OCI-LY7 (cell line): Measurements from ENCODE around the gene DIPK1A. TPM values are rescaled to one million over a fixed set of nuclear protein-coding genes. Genes with fewer than 3 reads are reported as not detected.

Source experiments
- BruUV-seq: library from RNA; stranded (reverse); fragments of 400-500 nt; replicated peaks from 2 replicates; lab custom pipeline; 2021; lab: Mats Ljungman, UMichigan
- CTCF ChIA-PET: fragments of 300-600 bp; sonication (Branson Sonifier 250); formaldehyde crosslinking; loops from one replicate; lab custom pipeline; 2022; ENCODE audit warnings: antibody characterized with exemption; ENCODE audit not compliant: unreplicated experiment; lab: Charles Lee
- POLR2A ChIA-PET: fragments of 300-600 bp; sonication (Branson Sonifier 250); formaldehyde crosslinking; loops from one replicate; lab custom pipeline; 2022; ENCODE audit warnings: antibody characterized with exemption; lab: Charles Lee
- DNase-seq: peaks from one replicate; pipeline ENCODE4 v3.0.0-alpha.2; 2015; ENCODE audit warnings: low spot score
- H2AFZ ChIP-seq: fragments of 200-600 bp; sonication (generic), shearing (Covaris generic); 2 replicates; pipeline ENCODE4 v1.6.1; 2014; ENCODE audit warnings: mild to moderate bottlenecking, antibody characterized with exemption, low read length, moderate library complexity
- H3K27ac ChIP-seq: fragments of 200-600 bp; sonication (generic); 2 replicates; pipeline ENCODE4 v1.5.1; 2014; ENCODE audit warnings: mixed run types, low read depth, mild to moderate bottlenecking, moderate library complexity, low read length, inconsistent platforms; ENCODE audit not compliant: poor library complexity, severe bottlenecking
- H3K36me3 ChIP-seq: fragments of 200-600 bp; sonication (generic); 2 replicates; pipeline ENCODE4 v1.6.1; 2014; ENCODE audit warnings: mild to moderate bottlenecking, antibody characterized with exemption, low read length, moderate library complexity, mixed read lengths; ENCODE audit not compliant: insufficient read depth
- H3K4me1 ChIP-seq: fragments of 200-600 bp; sonication (generic); 2 replicates; pipeline ENCODE4 v1.5.1; 2014; ENCODE audit warnings: mild to moderate bottlenecking, low read length; ENCODE audit not compliant: insufficient read depth, poor library complexity, severe bottlenecking
- H3K4me2 ChIP-seq: fragments of 200-600 bp; sonication (generic); 2 replicates; pipeline ENCODE4 v1.6.1; 2014; ENCODE audit warnings: mild to moderate bottlenecking, low read length
- H3K4me3 ChIP-seq: fragments of 200-600 bp; sonication (generic); 2 replicates; pipeline ENCODE4 v1.5.1; 2014; ENCODE audit warnings: mild to moderate bottlenecking, low read depth, low read length; ENCODE audit not compliant: poor library complexity, severe bottlenecking
- H3K79me2 ChIP-seq: fragments of 200-600 bp; sonication (generic); 2 replicates; pipeline ENCODE4 v1.6.1; 2016; ENCODE audit warnings: low read depth, mild to moderate bottlenecking, low read length, moderate library complexity, mixed read lengths; ENCODE audit not compliant: insufficient read depth
- H3K9me2 ChIP-seq: fragments of 200-600 bp; sonication (generic); 2 replicates; pipeline ENCODE4 v1.6.1; 2016; ENCODE audit warnings: mild to moderate bottlenecking, low read length, mixed read lengths; ENCODE audit not compliant: insufficient read depth
- H3K9me3 ChIP-seq: fragments of 200-600 bp; sonication (generic); 2 replicates; pipeline ENCODE4 v1.6.1; 2014; ENCODE audit warnings: mild to moderate bottlenecking, mixed run types, low read length, mixed read lengths
- H4K20me1 ChIP-seq: fragments of 200-600 bp; sonication (generic); 2 replicates; pipeline ENCODE4 v1.6.1; 2014; ENCODE audit warnings: mild to moderate bottlenecking, antibody characterized with exemption, low read length, moderate library complexity, mixed read lengths; ENCODE audit not compliant: insufficient read depth
- EZH2phosphoT487 ChIP-seq: fragments of 200-600 bp; sonication (generic); IDR thresholded peaks from 2 replicates; pipeline ENCODE4 v1.6.1; 2018; ENCODE audit warnings: low read depth, borderline replicate concordance, mild to moderate bottlenecking, mixed run types, antibody characterized with exemption, low read length, moderate library complexity, mixed read lengths
- intact Hi-C: fragments of 100-400 bp; cut with micrococcal nuclease; formaldehyde crosslinking; loops from one replicate; pipeline ENCODE4 v1.10.0; 2022; ENCODE audit not compliant: unreplicated experiment
- total RNA-seq, 2 experiments: library from RNA; depleted of rRNA in 1 of 2; stranded (reverse); fragments of >200 nt in 1 of 2; shearing (Covaris generic) in 1 of 2; gene quantifications; 2 replicates each; pipeline ENCODE4 v1.2.3, GENCODE V29; 2014 to 2022
- TF ChIP-seq, protein P1 (sequence below): fragments of 200-600 bp; sonication (generic); conservative IDR thresholded peaks from 2 replicates; pipeline ENCODE4 v1.5.1; 2014; ENCODE audit warnings: mild to moderate bottlenecking, antibody characterized with exemption, low read length, moderate library complexity, mixed read lengths

DIPK1A gene
- total RNA-seq, 2 experiments from 2014 or later: 13.0 to 25.4 TPM

DNA sequence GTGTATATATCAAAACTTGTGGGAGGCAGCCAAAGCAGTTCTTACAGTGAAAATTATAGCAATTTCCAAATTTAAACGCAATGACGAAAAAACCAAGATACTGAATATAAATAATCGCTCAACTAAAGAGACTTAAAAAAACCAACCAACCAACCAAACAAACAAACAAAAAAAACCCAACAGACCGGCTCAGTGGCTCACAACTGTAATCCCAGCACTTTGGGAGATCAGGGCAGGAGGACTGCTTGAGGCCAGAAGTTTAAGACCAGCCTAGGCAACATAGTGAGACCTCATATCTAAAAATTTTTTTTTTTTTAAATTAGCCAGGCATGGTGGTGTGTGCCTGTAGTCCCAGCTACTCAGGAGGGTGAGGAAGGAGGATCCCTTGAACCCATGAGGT lies 106.0 kb downstream of the DIPK1A start:
- H3K27ac ChIP-seq: no peak overlapping the region
- no peaks in the 10 kb centered on the region for H4K20me1 ChIP-seq
- ChIA-PET POLR2A (interaction anchor here (0.6 to 1.1 kb wide), 3 partner anchors 15 to 222 kb away, joined by 3 to 6 read pairs (median 4); no protein-coding TSS in a partner anchor), CTCF (no interaction called here)
- H3K79me2 ChIP-seq: peaks cover 56% of the 10 kb centered on the region
- DNase-seq: no peak
- no peaks in the 10 kb centered on the region for H3K9me2 ChIP-seq
- BruUV-seq: no TSS peak
- no peak overlapping the region for H3K4me3 ChIP-seq
- intact Hi-C loops: no loop called here
- peaks cover 31% of the 10 kb centered on the region for H3K4me1 ChIP-seq
- H2AFZ ChIP-seq: no peak overlapping the region
- H3K4me2 ChIP-seq: no peak overlapping the region
- peaks cover 37% of the 10 kb centered on the region for H3K36me3 ChIP-seq
- no peaks in the 10 kb centered on the region for H3K9me3 ChIP-seq
- TF ChIP-seq, protein P1, sequence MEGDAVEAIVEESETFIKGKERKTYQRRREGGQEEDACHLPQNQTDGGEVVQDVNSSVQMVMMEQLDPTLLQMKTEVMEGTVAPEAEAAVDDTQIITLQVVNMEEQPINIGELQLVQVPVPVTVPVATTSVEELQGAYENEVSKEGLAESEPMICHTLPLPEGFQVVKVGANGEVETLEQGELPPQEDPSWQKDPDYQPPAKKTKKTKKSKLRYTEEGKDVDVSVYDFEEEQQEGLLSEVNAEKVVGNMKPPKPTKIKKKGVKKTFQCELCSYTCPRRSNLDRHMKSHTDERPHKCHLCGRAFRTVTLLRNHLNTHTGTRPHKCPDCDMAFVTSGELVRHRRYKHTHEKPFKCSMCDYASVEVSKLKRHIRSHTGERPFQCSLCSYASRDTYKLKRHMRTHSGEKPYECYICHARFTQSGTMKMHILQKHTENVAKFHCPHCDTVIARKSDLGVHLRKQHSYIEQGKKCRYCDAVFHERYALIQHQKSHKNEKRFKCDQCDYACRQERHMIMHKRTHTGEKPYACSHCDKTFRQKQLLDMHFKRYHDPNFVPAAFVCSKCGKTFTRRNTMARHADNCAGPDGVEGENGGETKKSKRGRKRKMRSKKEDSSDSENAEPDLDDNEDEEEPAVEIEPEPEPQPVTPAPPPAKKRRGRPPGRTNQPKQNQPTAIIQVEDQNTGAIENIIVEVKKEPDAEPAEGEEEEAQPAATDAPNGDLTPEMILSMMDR: no peak
- no peak for TF ChIP-seq EZH2phosphoT487

DNA sequence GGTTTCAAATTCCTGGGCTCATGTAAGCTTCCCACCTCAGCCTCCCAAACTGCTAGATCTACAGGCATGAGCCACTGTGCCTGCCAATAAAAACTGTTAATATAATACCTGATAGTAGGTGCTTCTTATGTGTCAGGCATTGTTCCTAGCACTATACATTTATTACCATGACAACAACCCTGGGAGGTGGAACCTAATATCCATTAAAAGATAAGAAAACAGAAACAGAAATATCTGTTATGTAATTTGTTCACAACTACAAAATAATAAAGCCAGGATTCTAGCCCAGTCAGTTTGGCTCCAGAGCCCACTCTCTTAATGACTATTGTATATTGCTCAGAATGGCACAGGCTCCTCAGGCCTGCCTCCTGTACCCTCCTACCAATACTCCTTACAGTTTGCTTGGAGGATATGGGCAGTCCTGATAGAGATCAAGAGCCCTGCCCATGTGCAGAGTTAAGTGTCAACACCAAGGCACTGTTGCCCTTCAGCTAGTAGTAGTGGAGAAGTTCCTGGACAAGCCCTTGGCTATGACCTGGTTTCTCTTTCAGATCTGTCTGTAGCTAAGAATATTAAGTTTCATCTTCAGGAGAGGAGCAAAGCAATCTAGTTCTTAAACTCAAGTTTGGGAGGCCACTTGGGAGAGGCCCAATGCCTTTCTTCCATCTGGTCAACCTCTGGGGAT lies 107.0 kb downstream of the DIPK1A start:
- Histone ChIP-seq H3K4me1 (peaks cover 22% of the 10 kb centered on the region), H3K79me2 (peaks cover 53% of the 10 kb centered on the region), H3K4me3 (no peak overlapping the region), H4K20me1 (no peaks in the 10 kb centered on the region), H2AFZ (no peak overlapping the region), H3K4me2 (no peak overlapping the region), H3K9me2 (no peaks in the 10 kb centered on the region), H3K36me3 (peaks cover 47% of the 10 kb centered on the region), H3K27ac (no peak overlapping the region), H3K9me3 (no peaks in the 10 kb centered on the region)
- no peak for DNase-seq
- ChIA-PET POLR2A (interaction anchor here (0.5 to 1.2 kb wide), 11 partner anchors 9 to 208 kb away, joined by 3 to 9 read pairs (median 3); no protein-coding TSS in a partner anchor), CTCF (no interaction called here)
- intact Hi-C loops: no loop called here
- no peak for TF ChIP-seq EZH2phosphoT487
- TF ChIP-seq, protein P1: no peak
- BruUV-seq: no TSS peak

DNA sequence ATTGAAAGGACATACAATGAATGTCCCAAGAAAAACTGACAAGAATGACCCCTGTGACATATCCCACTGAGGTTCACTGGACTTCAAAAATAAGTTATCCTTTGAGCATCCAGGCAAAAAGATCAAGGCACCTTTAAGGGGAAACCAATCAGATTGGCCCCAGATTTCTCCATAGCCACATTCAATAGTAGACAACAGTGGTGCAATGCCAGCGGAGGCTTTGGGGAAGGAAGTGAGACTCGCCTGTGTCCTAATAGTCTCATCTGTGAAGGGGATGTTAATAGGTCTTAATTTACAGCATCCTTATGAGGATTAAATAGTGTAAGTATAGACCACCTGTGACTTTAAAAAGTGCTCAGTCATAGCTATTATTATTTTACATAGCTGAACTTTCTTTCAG lies 108.0 kb downstream of the DIPK1A start:
- Histone ChIP-seq H4K20me1 (no peaks in the 10 kb centered on the region), H3K9me2 (no peaks in the 10 kb centered on the region), H3K79me2 (peaks cover 48% of the 10 kb centered on the region), H3K4me3 (no peak overlapping the region), H3K36me3 (peaks cover 55% of the 10 kb centered on the region), H3K4me1 (peaks cover 14% of the 10 kb centered on the region), H3K9me3 (no peaks in the 10 kb centered on the region), H3K4me2 (no peak overlapping the region), H2AFZ (no peak overlapping the region), H3K27ac (no peak overlapping the region)
- DNase-seq: no peak
- intact Hi-C loops: no loop called here
- BruUV-seq: no TSS peak
- TF ChIP-seq, protein P1: no peak
- no peak for TF ChIP-seq EZH2phosphoT487
- POLR2A ChIA-PET: interaction anchor here (0.6 to 1.2 kb wide), 5 partner anchors 8 to 103 kb away, joined by 3 to 9 read pairs (median 3); no protein-coding TSS in a partner anchor
- CTCF ChIA-PET: no interaction called here
